GM23338 (cell line): ENCODE data around the gene UBR2.

ENCODE experiments used
- CTCF ChIP-seq, 2 experiments: fragments of 200-600 bp in 1 of 2; sonication (generic) in 1 of 2; conservative IDR thresholded peaks; 2 replicates each; pipeline versions ENCODE4 v1.5.1 to v1.6.1; 2016 to 2017; ENCODE audit warnings: antibody characterized with exemption in 2 of 2, low read depth in 2 of 2, mild to moderate bottlenecking in 2 of 2, moderate library complexity in 1 of 2
- EZH2phosphoT487 ChIP-seq: fragments of 200-600 bp; sonication (generic); IDR thresholded peaks from one replicate; pipeline ENCODE4 v1.8.1; 2018; ENCODE audit warnings: antibody characterized with exemption; ENCODE audit not compliant: unreplicated experiment
- ZNF331 ChIP-seq: fragments of 250-450 bp; sonication (Bioruptor Pico); IDR thresholded peaks from 2 replicates; pipeline ENCODE4 v1.5.0; 2020; ENCODE audit warnings: low read depth, mild to moderate bottlenecking, moderate library complexity

- TF ChIP-seq EZH2phosphoT487 = no peak
- no peak for TF ChIP-seq CTCF (conservative IDR thresholded peaks at IDR 0.05; ENCODE audit: low read depth in 2 of 2)
- no peak for TF ChIP-seq ZNF331
Measured at GRCh38 chr6:42709871-42710270, 146.0 kb downstream of the UBR2 start.
